Measurements from ENCODE around the gene KCNIP3.
"Not testable (repeated sequence)": the region's sequence is repeated elsewhere in the genome, so short reads cannot be mapped to it uniquely, and the experiment has no call there.

The KCNIP3 gene

GRCh38 chr2:95433373-95433772, 136.2 kb downstream of the KCNIP3 start:
- not testable (repeated sequence) for DNase-seq

DNA sequence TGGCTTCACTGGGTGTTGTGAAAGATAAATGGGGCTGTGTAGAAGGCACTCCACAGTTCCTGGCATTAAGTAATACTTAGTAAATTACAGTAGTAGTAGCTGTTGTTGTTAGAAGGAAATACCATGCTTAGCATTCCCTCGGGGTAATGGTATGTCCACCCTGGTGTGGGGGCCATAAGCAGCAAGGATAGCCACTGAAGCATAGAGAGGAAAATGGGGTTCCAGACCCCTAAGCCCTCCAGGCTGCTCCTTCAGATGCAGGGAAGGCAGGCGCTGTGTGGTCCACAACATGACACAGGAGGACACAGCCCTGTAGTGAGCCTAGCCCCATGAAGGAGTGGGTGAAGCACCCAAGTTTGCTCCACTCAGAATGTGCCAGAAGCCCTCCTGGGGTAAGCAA, 136.8 kb downstream of the KCNIP3 start:
- not testable (repeated sequence) for DNase-seq

DNA sequence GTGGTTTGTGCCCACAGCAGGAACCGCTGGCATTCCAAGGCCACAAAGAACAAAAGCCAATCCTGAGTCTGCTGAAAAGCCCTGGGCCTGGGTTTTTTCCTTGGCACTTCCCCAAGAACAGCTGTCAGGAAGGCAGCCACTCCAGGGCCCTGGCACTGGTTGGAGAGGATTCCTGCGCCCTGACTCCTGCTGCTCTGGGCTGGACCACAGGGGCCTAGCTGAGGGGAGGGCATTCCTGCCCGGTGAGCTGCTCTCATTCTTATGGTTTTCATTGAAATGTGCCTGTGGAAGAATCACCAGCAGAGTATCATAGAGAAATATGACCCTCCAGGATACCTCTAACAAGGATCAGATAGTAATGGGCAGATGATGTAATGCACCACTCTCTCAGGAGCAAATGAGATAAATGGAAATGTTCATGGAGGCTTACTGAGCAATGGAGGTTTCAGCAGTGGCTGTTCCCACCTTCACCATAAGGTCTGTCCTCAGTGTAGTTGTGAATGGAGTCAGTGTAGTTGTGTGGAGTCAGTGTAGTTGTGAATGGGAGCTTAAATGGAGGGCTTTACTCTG, 137.4 kb downstream of the KCNIP3 start:
- DNase-seq: not testable (repeated sequence)

GRCh38 chr2:95435162-95435871, 138.2 kb downstream of the KCNIP3 start:
- not testable (repeated sequence) for DNase-seq

Measured in stimulated activated CD4-positive, alpha-beta T cell treated with anti-CD3 and anti-CD28 coated beads, Interleukin-4, amount 100 ng/mL, for 4 hours (primary cell).